ENCODE measurements around the gene CDKAL1. TPM values are rescaled to one million over a fixed set of nuclear protein-coding genes. Genes with fewer than 3 reads are reported as not detected.

Gene CDKAL1
- total RNA-seq, 6 experiments from 2014 or later = 9.2 to 14.3 (median 11.9) TPM

GRCh38 chr6:20870021-20870420, 335.8 kb downstream of the CDKAL1 start:
- no peak for DNase-seq
- no peaks in the 10 kb centered on the region for H3K9me3 Mint-ChIP-seq
- H3K36me3 Mint-ChIP-seq (ENCODE audit: low read depth) = no peaks in the 10 kb centered on the region
- no peak overlapping the region for H3K4me3 Mint-ChIP-seq
- no peak overlapping the region for H3K27ac Mint-ChIP-seq
- H3K4me1 Mint-ChIP-seq (ENCODE audit: low read depth) = peaks cover 13% of the 10 kb centered on the region
- TF ChIP-seq CTCF (IDR thresholded peaks at IDR 0.05) = no peak
- H3K27me3 Mint-ChIP-seq (ENCODE audit: insufficient read depth) = no peaks in the 10 kb centered on the region

GRCh38 chr6:20870493-20870892, 336.2 kb downstream of the CDKAL1 start:
- Mint-ChIP-seq H3K27ac (no peak overlapping the region), H3K4me1 (ENCODE audit: low read depth) (peaks cover 17% of the 10 kb centered on the region), H3K36me3 (ENCODE audit: low read depth) (no peaks in the 10 kb centered on the region), H3K4me3 (no peak overlapping the region), H3K27me3 (ENCODE audit: insufficient read depth) (no peaks in the 10 kb centered on the region), H3K9me3 (no peaks in the 10 kb centered on the region)
- no peak for TF ChIP-seq CTCF (IDR thresholded peaks at IDR 0.05)
- DNase-seq = no peak

GRCh38 chr6:20873425-20874190, 339.4 kb downstream of the CDKAL1 start:
- Mint-ChIP-seq H3K27ac (no peak overlapping the region), H3K4me1 (ENCODE audit: low read depth) (peaks cover 42% of the 10 kb centered on the region)
- no peak for DNase-seq

GRCh38 chr6:20875369-20875963, 341.2 kb downstream of the CDKAL1 start:
- Mint-ChIP-seq H3K4me3 (no peak overlapping the region), H3K27me3 (ENCODE audit: insufficient read depth) (no peaks in the 10 kb centered on the region), H3K4me1 (ENCODE audit: low read depth) (peaks cover 51% of the 10 kb centered on the region), H3K9me3 (no peaks in the 10 kb centered on the region), H3K36me3 (ENCODE audit: low read depth) (no peaks in the 10 kb centered on the region), H3K27ac (peak overlapping the region; percentile 73; the same call in 1 of the 2 replicates)
- peak; percentile 65 for TF ChIP-seq CTCF (IDR thresholded peaks at IDR 0.05)
- DNase-seq = no peak

More at GRCh38 chr6:20873425-20874190, 339.4 kb downstream of the CDKAL1 start:
- TF ChIP-seq CTCF (IDR thresholded peaks at IDR 0.05) = peak; percentile 42; the same call in 1 of the 2 replicates
- no peaks in the 10 kb centered on the region for H3K27me3 Mint-ChIP-seq (ENCODE audit: insufficient read depth)
- no peaks in the 10 kb centered on the region for H3K36me3 Mint-ChIP-seq (ENCODE audit: low read depth)
- H3K4me3 Mint-ChIP-seq = no peak overlapping the region
- no peaks in the 10 kb centered on the region for H3K9me3 Mint-ChIP-seq

- Mint-ChIP-seq H3K9me3 (no peaks in the 10 kb centered on the region), H3K27ac (peak overlapping the region; percentile 73), H3K4me3 (peak overlapping the region; percentile 58), H3K27me3 (ENCODE audit: insufficient read depth) (no peaks in the 10 kb centered on the region), H3K36me3 (ENCODE audit: low read depth) (no peaks in the 10 kb centered on the region), H3K4me1 (ENCODE audit: low read depth) (peaks cover 51% of the 10 kb centered on the region)
- TF ChIP-seq CTCF (IDR thresholded peaks at IDR 0.05) = no peak
- peak; percentile 41 for DNase-seq
These were observed 341.8 kb downstream of the CDKAL1 start for GRCh38 chr6:20876036-20876435.
